ENCODE results near the gene FRMPD4. TPM values are rescaled to one million over a fixed set of nuclear protein-coding genes. Genes with fewer than 3 reads are reported as not detected.
"Not testable (repeated sequence)": the region's sequence is repeated elsewhere in the genome, so short reads cannot be mapped to it uniquely, and the experiment has no call there.

FRMPD4 gene
- total RNA-seq, 1 donor, result not detected

DNA sequence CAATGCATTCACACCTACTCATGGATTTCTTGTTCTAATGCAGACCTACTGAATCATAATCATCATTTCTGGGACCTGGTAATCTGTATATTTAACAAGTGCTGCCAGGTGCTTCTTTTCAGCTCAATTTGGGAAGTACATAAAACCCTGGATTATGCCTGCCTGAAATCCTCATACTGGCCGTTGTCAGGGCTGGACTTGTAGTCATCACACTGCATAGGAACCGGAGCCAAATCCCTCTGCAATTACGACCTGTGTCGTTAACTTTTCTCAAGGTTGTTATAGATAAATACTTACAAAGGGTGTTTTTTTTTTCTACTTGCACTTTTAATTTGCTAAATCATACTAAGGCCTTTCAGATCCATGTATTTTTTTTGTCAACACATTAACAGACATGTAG is 358.1 kb downstream of the FRMPD4 start:
- peaks cover 4% of the 10 kb centered on the region for H3K4me1 ChIP-seq (ENCODE audit: insufficient read depth, low read length)
- H3K27me3 ChIP-seq (ENCODE audit: insufficient read depth, low read length), result no peaks in the 10 kb centered on the region
- H3K9me3 ChIP-seq (ENCODE audit: low read depth, low read length), result no peaks in the 10 kb centered on the region
- H3K4me3 ChIP-seq (ENCODE audit: low read length), result no peak overlapping the region

DNA sequence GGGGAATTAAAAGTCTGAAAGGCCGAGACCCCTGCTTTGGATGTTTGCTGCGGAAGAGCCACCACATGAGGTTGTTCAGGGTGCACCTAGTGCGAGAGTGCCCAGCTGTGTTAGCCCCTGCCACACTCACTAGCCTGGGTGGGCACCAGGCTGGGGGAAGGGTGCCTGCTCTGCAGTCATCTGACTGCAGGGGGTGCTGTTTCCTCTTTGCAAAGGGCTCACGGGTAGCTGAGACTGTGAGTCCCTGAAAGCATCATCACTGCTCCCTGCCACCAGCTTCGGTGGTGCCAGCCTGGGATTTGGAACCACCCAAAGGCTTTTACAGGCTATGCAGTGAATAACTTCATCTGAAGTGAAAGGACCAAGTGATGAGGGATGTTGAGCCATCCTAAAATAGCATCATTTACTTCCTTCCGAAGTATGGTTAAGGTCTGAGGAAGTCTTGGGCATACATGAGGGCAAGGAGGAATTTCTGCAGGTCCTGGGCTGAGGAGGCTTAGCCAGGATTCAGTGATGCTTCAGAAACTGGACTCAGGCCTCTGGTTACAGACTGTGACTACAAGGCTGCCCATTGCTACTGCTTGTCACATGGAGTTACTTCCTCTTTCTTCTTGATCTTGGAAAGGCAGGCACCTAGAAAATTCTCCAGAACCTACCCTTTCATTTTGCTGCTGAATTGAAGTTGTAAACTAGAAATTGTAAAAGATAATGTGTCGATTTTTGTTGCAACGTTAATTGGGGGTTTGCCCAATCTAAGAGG is 359.7 kb downstream of the FRMPD4 start:
- H3K4me1 ChIP-seq (ENCODE audit: insufficient read depth, low read length), result peaks cover 4% of the 10 kb centered on the region
- H3K4me3 ChIP-seq (ENCODE audit: low read length), result no peak overlapping the region
- H3K9me3 ChIP-seq (ENCODE audit: low read depth, low read length), result no peaks in the 10 kb centered on the region
- no peaks in the 10 kb centered on the region for H3K27me3 ChIP-seq (ENCODE audit: insufficient read depth, low read length)

DNA sequence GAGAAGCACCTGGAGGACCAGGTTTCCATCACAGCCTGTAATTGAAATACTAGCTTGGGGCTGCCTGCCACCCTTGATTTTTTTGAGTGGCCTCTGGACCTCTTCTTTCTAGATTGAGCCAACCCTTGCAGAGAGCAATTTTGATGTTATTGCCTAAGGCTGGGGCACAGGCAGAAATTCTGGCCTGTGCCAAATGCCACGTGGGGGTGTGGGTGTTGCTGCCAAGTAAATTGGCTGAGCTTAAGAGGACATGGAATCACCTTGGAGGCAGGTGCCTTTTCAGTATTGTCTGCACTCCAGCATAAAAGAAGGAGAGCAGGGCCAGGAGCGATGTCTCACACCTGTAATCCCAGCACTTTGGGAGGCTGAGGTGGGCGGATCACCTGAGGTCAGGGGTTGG is 366.9 kb downstream of the FRMPD4 start:
- no peaks in the 10 kb centered on the region for H3K4me1 ChIP-seq (ENCODE audit: insufficient read depth, low read length)
- H3K27me3 ChIP-seq (ENCODE audit: insufficient read depth, low read length), result no peaks in the 10 kb centered on the region
- no peaks in the 10 kb centered on the region for H3K9me3 ChIP-seq (ENCODE audit: low read depth, low read length)
- H3K4me3 ChIP-seq (ENCODE audit: low read length), result no peak overlapping the region

DNA sequence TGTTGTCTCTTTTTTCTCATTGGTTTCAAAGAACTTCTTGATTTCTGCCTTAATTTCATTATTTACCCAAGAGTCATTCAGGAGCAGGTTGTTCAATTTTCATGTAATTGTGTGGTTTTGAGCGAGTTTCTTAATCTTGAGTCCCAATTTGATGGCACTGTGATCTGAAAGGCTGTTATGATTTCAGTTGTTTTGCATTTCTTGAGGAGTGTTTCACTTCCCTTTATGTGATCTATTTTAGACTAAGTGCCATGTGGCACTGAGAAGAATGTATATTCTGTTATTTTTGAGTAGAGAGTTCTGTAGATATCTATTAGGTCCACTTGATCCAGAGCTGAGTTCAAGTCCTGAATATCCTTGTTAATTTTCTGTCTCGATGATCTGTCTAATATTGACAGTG is 377.1 kb downstream of the FRMPD4 start:
- H3K4me3 ChIP-seq (ENCODE audit: low read length); H3K27me3 ChIP-seq (ENCODE audit: insufficient read depth, low read length); H3K4me1 ChIP-seq (ENCODE audit: insufficient read depth, low read length); H3K9me3 ChIP-seq (ENCODE audit: low read depth, low read length): not testable (repeated sequence)

DNA sequence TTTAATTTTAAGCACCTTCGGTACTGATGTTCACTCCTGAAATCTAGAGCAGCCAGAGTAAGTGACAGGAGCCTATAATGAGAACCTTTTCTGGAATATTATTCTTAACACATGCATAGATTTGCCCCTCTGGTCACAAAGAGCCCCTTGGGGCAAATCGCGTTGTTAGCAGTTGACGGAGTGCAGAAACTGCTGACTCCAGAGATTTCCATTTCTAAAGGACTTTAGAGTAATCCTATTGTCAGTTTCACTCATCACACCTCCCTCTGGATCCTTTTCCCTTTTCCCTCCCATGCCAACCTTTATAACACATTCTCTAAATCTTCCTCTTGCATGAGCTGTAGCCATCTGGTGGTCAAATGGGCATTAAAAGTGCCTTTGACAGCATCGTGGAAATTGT is 388.0 kb downstream of the FRMPD4 start:
- Histone ChIP-seq H3K27me3 (ENCODE audit: insufficient read depth, low read length) (no peaks in the 10 kb centered on the region), H3K4me1 (ENCODE audit: insufficient read depth, low read length) (no peaks in the 10 kb centered on the region), H3K4me3 (ENCODE audit: low read length) (no peak overlapping the region), H3K9me3 (ENCODE audit: low read depth, low read length) (no peaks in the 10 kb centered on the region)

DNA sequence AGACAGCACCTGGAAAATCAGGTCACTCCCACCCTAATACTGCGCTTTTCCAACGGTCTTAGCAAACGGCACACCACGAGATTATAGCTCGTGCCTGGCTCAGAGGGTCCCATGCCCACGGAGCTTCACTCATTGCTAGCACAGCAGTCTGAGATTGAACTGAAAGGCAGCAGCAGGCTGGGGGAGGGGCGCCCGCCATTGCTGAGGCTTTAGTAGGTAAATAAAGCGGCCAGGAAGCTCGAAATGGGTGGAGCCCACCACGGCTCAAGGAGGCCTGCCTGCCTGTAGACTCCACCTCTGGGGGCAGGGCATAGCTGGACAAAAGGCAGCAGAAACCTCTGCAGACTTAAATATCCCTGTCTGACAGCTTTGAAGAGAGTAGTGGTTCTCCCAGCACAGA is 399.8 kb downstream of the FRMPD4 start:
- H3K27me3 ChIP-seq (ENCODE audit: insufficient read depth, low read length); H3K9me3 ChIP-seq (ENCODE audit: low read depth, low read length); H3K4me3 ChIP-seq (ENCODE audit: low read length); H3K4me1 ChIP-seq (ENCODE audit: insufficient read depth, low read length): not testable (repeated sequence)

DNA sequence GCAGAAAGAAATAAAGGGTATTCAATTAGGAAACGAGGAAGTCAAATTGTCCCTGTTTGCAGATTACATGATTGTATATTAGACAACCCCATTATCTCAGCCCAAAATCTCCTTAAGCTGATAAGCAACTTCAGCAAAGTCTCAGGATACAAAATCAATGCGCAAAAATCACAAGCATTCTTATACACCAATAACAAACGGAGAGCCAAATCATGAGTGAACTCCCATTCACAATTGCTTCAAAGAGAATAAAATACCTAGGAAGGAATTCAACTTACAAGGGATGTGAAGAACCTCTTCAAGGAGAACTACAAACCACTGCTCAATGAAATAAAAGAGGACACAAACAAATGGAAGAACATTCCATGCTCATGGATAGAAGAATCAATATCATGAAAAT is 404.0 kb downstream of the FRMPD4 start:
- H3K9me3 ChIP-seq (ENCODE audit: low read depth, low read length); H3K4me1 ChIP-seq (ENCODE audit: insufficient read depth, low read length); H3K4me3 ChIP-seq (ENCODE audit: low read length); H3K27me3 ChIP-seq (ENCODE audit: insufficient read depth, low read length): not testable (repeated sequence)

DNA sequence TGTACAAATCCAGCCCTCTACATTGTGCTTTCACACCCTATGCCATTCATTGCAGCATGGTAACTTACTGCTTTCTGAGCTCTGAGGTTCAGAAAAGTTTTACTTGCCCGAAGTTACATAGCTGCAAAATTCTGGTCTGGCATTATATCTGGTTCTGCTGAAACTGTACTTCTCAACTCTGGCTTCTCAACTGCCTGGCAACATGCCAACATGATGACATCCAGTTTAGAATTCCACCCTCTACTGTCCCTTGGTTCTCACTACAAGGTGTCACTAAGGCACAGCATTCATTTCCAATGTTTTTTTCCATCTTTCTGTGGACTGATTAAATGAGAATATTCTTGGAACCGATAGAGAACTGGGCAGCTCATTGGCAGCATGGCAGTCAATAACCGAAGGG is 410.1 kb downstream of the FRMPD4 start:
- H3K27me3 ChIP-seq (ENCODE audit: insufficient read depth, low read length), result no peaks in the 10 kb centered on the region
- no peaks in the 10 kb centered on the region for H3K4me1 ChIP-seq (ENCODE audit: insufficient read depth, low read length)
- H3K9me3 ChIP-seq (ENCODE audit: low read depth, low read length), result no peaks in the 10 kb centered on the region
- no peak overlapping the region for H3K4me3 ChIP-seq (ENCODE audit: low read length)

DNA sequence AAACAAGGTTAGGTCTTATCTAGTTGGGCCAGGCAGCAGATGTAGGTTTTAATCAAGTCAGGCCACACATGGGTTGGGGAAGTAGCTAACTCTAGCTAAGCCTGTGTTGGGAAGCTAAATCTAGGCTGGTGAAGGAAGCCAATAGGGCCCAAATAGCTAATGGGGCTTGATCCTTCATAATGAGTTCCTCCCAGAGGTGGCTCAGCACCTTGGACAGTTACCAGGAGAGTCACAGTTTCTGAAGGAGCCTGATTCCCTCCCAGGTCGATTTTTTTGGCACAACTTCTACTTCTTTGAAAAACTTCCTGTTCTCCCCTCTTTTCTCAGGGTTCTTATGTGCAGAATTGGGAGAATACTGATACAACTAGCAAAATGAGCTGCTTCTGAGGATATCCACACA is 410.5 kb downstream of the FRMPD4 start:
- no peaks in the 10 kb centered on the region for H3K9me3 ChIP-seq (ENCODE audit: low read depth, low read length)
- no peaks in the 10 kb centered on the region for H3K27me3 ChIP-seq (ENCODE audit: insufficient read depth, low read length)
- no peaks in the 10 kb centered on the region for H3K4me1 ChIP-seq (ENCODE audit: insufficient read depth, low read length)
- no peak overlapping the region for H3K4me3 ChIP-seq (ENCODE audit: low read length)

DNA sequence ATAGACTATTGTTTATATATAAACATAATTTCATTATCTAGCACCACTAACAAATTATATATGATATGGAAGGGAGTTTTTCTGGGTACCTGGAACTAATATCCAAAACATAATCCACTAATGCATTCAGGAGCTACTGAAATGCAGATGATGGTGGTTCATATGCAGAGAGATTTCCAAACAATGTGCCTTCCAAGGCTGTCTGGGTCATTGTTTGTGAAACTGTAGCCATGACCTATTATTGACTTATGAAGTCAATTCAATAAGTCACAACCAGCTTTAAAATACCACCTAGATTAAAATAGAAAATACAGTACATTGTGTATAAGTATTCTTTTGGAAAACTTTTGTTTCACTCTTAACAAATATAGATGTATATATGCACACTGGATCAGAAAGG is 415.9 kb downstream of the FRMPD4 start:
- Histone ChIP-seq H3K4me1 (ENCODE audit: insufficient read depth, low read length) (no peaks in the 10 kb centered on the region), H3K4me3 (ENCODE audit: low read length) (no peak overlapping the region), H3K9me3 (ENCODE audit: low read depth, low read length) (no peaks in the 10 kb centered on the region), H3K27me3 (ENCODE audit: insufficient read depth, low read length) (no peaks in the 10 kb centered on the region)

DNA sequence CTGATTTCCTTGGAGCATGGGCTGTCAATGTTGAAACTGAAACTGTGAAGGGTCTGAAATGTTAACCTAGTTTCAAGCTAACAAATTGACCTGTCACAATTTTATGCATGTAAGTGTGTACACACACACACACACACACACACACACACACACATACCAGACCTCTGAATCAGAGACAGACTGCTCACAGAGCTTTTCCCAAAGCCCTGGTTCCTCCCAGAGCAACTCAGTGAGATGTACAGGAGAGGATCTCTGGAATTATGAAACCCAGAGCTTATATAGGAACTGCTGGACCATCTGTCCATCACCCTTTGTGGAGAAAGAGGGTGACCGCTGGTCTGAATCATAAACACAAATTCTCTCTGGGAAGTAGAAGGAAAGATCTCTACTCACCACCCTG is 424.8 kb downstream of the FRMPD4 start:
- Histone ChIP-seq H3K4me1 (ENCODE audit: insufficient read depth, low read length) (no peaks in the 10 kb centered on the region), H3K27me3 (ENCODE audit: insufficient read depth, low read length) (no peaks in the 10 kb centered on the region), H3K4me3 (ENCODE audit: low read length) (no peak overlapping the region), H3K9me3 (ENCODE audit: low read depth, low read length) (no peaks in the 10 kb centered on the region)

DNA sequence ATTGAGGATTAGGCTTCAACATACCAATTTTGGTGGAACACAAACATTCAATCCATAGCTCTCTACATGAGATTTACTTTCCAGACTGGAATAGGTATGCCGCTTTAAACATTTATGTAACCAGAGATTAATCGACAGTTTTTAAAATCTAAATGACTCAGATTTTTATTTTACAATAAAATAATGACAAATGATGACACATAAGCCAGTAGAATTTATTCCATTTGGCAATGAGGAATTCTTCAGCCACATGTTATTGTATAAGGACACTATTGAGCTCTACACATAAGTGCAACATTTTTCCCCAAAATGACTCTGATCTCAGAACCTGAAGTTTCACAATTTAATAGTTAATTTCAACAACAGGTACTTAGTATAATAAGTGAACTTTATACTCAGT is 425.9 kb downstream of the FRMPD4 start:
- Histone ChIP-seq H3K27me3 (ENCODE audit: insufficient read depth, low read length) (no peaks in the 10 kb centered on the region), H3K4me3 (ENCODE audit: low read length) (no peak overlapping the region), H3K4me1 (ENCODE audit: insufficient read depth, low read length) (no peaks in the 10 kb centered on the region), H3K9me3 (ENCODE audit: low read depth, low read length) (no peaks in the 10 kb centered on the region)

DNA sequence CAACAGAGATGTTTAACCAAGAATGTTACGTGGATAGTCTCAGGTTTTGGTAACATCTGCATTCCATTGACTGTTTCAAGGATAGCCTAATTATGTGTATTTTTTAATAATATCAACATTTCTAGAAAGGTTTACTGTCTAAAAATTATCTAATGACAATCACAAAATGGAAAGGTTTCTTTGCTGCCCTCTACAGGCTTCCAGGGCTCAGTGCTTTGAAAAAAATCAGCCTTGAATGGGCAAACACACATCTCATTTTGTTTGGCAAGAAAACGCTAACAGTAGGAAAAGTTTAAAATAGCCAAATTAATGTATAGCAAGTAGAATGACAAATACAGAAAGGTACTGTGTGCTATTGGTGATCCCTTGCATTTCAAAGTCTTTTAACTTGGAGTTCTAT is 429.6 kb downstream of the FRMPD4 start:
- H3K4me1 ChIP-seq (ENCODE audit: insufficient read depth, low read length), result no peaks in the 10 kb centered on the region
- H3K4me3 ChIP-seq (ENCODE audit: low read length), result no peak overlapping the region

DNA sequence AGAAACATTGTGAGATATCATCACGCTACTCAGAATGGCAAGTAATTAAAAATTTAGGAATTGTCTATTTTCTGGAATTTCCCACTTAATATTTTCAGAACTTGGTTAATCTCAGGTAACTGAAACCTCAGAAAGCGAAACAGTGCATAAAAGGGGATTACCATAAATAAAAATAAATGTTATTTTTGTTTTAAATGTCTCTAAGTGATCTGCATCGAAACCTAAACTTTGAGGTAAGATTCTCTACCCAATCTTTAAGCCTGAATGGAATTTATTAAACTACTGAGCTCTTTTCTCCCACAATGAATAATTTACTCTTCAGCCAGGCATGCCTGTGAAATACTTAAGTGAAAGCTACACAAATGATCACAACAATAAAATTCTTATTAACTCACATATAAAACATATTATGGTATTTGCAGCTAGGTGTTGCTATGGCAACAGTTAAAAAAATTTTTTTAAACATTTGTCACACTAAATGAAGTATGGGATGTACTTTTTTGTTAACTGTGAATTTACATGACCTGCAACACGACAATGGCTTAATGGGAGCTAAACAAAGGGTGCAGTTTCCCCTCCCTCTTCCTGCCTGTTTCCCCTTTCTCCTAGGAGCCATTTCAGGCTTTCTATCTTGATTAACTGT is 432.7 kb downstream of the FRMPD4 start:
- no peaks in the 10 kb centered on the region for H3K4me1 ChIP-seq (ENCODE audit: insufficient read depth, low read length)
- no peak overlapping the region for H3K4me3 ChIP-seq (ENCODE audit: low read length)
- no peaks in the 10 kb centered on the region for H3K27me3 ChIP-seq (ENCODE audit: insufficient read depth, low read length)
- H3K9me3 ChIP-seq (ENCODE audit: low read depth, low read length), result no peaks in the 10 kb centered on the region

More for the DNA sequence above, 429.6 kb downstream of the FRMPD4 start:
- no peaks in the 10 kb centered on the region for H3K9me3 ChIP-seq (ENCODE audit: low read depth, low read length)
- H3K27me3 ChIP-seq (ENCODE audit: insufficient read depth, low read length), result no peaks in the 10 kb centered on the region

DNA sequence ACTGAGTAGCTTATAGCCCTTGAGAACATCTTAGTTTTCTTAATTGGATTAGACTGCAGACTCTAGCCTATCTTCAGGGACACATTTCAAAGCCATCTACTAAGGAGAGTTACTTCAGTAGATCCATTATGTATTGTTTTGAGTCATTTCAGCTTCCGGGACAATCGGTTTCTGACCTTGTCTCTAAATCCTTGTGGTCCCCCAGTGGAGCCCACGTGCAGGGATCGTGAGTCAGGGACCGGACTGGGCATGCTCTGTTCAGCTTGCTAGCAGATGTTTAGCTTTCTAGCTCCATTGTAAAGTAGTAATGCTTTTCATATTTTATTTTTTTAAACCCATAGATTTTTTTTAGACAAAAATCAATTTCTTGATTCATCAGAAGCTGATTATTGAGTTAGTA is 441.0 kb downstream of the FRMPD4 start:
- Histone ChIP-seq H3K4me3 (ENCODE audit: low read length) (no peak overlapping the region), H3K9me3 (ENCODE audit: low read depth, low read length) (no peaks in the 10 kb centered on the region), H3K27me3 (ENCODE audit: insufficient read depth, low read length) (no peaks in the 10 kb centered on the region), H3K4me1 (ENCODE audit: insufficient read depth, low read length) (no peaks in the 10 kb centered on the region)

DNA sequence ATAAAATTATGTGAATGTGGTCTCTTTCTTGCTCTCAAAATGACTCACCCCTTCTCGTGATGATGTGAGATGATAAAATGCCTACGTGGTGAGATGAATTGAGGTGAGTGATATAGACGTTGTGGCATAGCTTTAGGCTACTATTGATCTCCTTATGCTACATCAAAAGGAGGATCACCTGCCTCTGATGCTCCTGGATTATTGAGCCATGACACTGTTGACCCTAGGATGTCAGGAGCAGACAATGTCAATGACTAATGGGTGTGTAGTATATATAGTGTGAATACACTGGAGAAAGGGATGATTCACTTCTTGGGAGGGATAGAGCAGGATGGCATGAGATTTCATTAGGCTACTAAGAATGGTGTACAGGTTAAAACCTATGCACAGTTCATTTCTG is 442.3 kb downstream of the FRMPD4 start:
- Histone ChIP-seq H3K4me3 (ENCODE audit: low read length) (no peak overlapping the region), H3K27me3 (ENCODE audit: insufficient read depth, low read length) (no peaks in the 10 kb centered on the region), H3K4me1 (ENCODE audit: insufficient read depth, low read length) (no peaks in the 10 kb centered on the region), H3K9me3 (ENCODE audit: low read depth, low read length) (no peaks in the 10 kb centered on the region)

Measured in mononuclear cell (primary cell).